GM10266 (cell line): ENCODE results near the gene CYP1A1.

Experiments used
- DNase-seq: peaks from one replicate; pipeline ENCODE4 v3.0.0; 2012; ENCODE audit errors: extremely low spot score
- TF ChIP-seq, protein P1 (sequence below): IDR thresholded peaks from 2 replicates; pipeline ENCODE4 v1.5.1; 2012; ENCODE audit warnings: mild to moderate bottlenecking, low read depth; ENCODE audit not compliant: control insufficient read depth, insufficient read depth; ENCODE audit errors: missing control alignments

Gene CYP1A1

DNA sequence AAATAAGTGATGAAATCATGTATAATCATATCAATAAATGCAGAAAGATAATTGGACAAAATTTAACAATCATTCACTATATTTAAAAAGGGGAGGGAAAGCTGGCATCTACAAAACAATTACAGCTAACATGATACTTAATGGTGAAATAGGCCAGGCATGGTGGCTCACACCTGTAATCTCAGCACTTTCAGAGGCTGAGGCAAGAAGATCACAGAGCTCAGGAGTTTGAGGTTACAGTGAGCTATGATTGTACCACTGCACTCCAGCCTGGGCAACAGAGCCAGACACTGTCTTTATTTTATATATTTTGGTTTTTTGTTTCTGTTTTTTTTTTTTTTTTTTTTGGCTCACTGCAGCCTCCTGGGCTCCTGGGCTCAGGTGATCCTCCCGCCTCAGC, 41.6 kb downstream of the CYP1A1 start:
- no peak for DNase-seq
- TF ChIP-seq, protein P1, sequence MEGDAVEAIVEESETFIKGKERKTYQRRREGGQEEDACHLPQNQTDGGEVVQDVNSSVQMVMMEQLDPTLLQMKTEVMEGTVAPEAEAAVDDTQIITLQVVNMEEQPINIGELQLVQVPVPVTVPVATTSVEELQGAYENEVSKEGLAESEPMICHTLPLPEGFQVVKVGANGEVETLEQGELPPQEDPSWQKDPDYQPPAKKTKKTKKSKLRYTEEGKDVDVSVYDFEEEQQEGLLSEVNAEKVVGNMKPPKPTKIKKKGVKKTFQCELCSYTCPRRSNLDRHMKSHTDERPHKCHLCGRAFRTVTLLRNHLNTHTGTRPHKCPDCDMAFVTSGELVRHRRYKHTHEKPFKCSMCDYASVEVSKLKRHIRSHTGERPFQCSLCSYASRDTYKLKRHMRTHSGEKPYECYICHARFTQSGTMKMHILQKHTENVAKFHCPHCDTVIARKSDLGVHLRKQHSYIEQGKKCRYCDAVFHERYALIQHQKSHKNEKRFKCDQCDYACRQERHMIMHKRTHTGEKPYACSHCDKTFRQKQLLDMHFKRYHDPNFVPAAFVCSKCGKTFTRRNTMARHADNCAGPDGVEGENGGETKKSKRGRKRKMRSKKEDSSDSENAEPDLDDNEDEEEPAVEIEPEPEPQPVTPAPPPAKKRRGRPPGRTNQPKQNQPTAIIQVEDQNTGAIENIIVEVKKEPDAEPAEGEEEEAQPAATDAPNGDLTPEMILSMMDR = no peak

DNA sequence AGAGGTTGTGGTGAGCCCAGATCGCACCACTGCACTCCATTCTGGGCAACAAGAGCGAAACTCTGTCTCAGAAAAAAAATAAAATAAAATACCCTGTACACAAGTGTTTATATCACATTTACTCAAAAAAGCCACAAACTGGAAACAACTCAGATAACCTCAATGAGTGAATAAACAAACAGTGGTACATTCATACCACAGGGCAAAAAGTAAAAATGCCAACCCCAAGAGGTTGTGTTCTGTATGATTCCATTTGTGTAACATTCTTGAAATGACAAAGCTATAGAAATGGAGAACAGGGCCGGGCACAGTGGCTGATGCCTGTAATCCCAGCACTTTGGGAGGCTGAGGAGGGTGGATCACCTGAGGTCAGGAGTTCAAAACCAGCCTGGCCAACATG, 42.4 kb downstream of the CYP1A1 start:
- DNase-seq = no peak
- TF ChIP-seq, protein P1 = no peak

DNA sequence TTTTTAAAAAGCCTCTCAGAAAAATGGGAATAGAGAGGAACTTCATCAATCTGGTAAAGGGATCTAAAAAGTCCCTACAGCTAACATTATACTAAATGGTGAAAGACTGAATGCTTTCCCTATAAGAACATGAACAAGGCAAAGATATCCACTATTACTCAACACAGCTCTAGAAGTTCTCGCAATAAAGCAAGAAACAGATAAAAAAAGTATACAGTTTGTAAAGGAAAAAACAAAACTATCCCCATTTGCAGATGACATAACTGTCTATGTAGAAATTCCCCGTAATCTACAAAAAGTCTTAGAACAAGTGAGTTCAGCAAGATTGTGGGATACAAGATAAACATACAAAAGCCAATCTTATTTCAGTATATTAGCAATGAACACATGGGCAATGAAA, 44.9 kb downstream of the CYP1A1 start:
- TF ChIP-seq, protein P1 = no peak
- DNase-seq = no peak

DNA sequence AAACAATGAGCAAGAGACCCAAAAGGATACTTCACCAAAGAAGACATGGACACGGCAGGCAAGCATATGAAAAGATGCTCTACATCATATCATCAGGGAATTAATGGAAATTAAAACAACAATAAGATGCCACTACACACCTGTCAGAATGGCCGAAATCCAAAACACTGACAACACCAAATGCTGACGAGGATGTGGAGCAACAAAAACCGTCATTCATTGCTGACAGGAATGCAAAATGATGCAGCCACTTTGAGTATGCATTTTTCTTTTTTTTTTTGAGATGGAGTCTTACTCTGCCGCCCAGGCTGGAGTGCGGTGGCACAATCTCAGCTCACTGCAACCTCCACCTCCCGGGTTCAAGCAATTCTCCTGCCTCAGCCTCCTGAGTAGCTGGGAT, 48.5 kb downstream of the CYP1A1 start:
- TF ChIP-seq, protein P1 = no peak
- no peak for DNase-seq

DNA sequence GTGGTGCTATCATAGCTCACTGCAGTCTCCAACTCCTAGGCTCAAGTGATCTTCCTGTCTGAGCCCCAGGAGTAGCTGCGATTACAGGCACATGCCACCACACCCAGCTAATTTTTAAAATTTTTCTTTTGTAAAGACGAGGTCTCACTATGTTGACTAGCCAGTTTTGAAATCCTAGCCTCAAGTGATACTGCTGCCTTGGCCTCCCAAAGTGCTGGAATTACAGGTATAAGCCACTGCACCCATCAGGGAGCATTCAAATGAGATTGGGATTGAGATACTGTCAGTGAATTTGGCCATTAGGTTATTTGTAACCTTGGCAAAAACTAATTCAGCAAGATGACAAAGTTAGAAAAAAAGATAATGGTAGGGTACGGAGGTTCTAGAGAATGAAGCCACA, 51.2 kb downstream of the CYP1A1 start:
- TF ChIP-seq, protein P1 = no peak
- no peak for DNase-seq

DNA sequence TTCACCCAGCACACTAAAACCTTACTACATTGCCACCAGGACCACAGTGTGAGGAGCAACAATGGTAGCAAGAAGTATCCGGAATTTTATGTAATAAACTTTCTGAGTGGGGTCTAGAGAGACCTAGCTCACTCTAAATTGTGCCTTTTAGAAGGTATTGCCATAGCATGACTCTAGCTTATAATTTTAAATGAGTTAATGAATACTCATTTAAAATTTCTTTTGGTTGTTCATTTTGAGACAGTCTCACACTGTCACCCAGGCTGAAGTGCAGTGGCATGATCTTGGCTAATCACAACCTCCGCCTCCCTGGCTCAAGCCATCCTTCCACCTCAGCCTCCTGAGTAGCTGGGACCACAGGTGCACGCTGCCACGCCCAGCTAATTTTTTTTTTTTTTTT, 55.7 kb downstream of the CYP1A1 start:
- TF ChIP-seq, protein P1 = no peak
- no peak for DNase-seq
